HG03457 (cell line): ENCODE measurements around the gene BMP10.

Experiments used
- ATAC-seq: cut with Tn5 transposase; IDR thresholded peaks from one replicate; pipeline ENCODE4 v1.9.1; 2021; ENCODE audit warnings: moderate number of reproducible peaks; ENCODE audit not compliant: unreplicated experiment

Gene BMP10

GRCh38 chr2:68871159-68871764 lies at the start of gene BMP10:
Gene BMP10, minus strand, starts transcription at chr2:68871397. Its CDS starts 39 bp downstream, at chr2:68871358.
- no peak for ATAC-seq

- ATAC-seq: no peak
Measured at GRCh38 chr2:68920481-68921170, 49.4 kb upstream of the BMP10 start.

- no peak for ATAC-seq
Measured at GRCh38 chr2:68918497-68918896, 47.3 kb upstream of the BMP10 start.

- ATAC-seq: no peak
Measured at GRCh38 chr2:68917034-68917718, 46.0 kb upstream of the BMP10 start.

- no peak for ATAC-seq
Measured at GRCh38 chr2:68916226-68916625, 45.0 kb upstream of the BMP10 start.

- ATAC-seq: no peak
Measured at GRCh38 chr2:68915393-68915792, 44.2 kb upstream of the BMP10 start.

- no peak for ATAC-seq
Measured at GRCh38 chr2:68913359-68913758, 42.2 kb upstream of the BMP10 start.

- ATAC-seq: no peak
Measured at GRCh38 chr2:68912732-68913131, 41.5 kb upstream of the BMP10 start.

GRCh38 chr2:68912111-68912510 lies 40.9 kb upstream of the BMP10 start:
- ATAC-seq: no peak

GRCh38 chr2:68911709-68912108 lies 40.5 kb upstream of the BMP10 start:
- ATAC-seq: no peak

- no peak for ATAC-seq
Measured at GRCh38 chr2:68911246-68911645, 40.0 kb upstream of the BMP10 start.

GRCh38 chr2:68909793-68910674 lies 38.8 kb upstream of the BMP10 start:
- no peak for ATAC-seq

- ATAC-seq: peak; percentile 91
Measured at GRCh38 chr2:68908392-68908970, 37.3 kb upstream of the BMP10 start.

- ATAC-seq: peak; percentile 6
Measured at GRCh38 chr2:68907920-68908253, 36.7 kb upstream of the BMP10 start.

- ATAC-seq: no peak
Measured at GRCh38 chr2:68907232-68907919, 36.2 kb upstream of the BMP10 start.

- no peak for ATAC-seq
Measured at GRCh38 chr2:68906716-68907115, 35.5 kb upstream of the BMP10 start.

- no peak for ATAC-seq
Measured at GRCh38 chr2:68905116-68905515, 33.9 kb upstream of the BMP10 start.

GRCh38 chr2:68901561-68901960 lies 30.4 kb upstream of the BMP10 start:
- no peak for ATAC-seq

GRCh38 chr2:68901199-68901514 lies 30.0 kb upstream of the BMP10 start:
- ATAC-seq: no peak

- ATAC-seq: no peak
Measured at GRCh38 chr2:68900496-68901198, 29.4 kb upstream of the BMP10 start.
